T-helper 9 cell (primary cell): ENCODE data around the gene EXOSC9.
"Not testable (repeated sequence)": the region's sequence is repeated elsewhere in the genome, so short reads cannot be mapped to it uniquely, and the experiment has no call there.

ENCODE experiments used
- DNase-seq: peaks from one replicate; pipeline ENCODE4 v3.0.0-alpha.2; 2020
- total RNA-seq, 2 donors: gene quantifications; one replicate each; lab custom pipeline; 2026; lab: John Stamatoyannopoulos, UW

The EXOSC9 gene
- 62.0 to 114 reads per million in 2 donors for total RNA-seq

GRCh38 chr4:121800961-121801714 is at the start of gene EXOSC9:
TSS of gene EXOSC9 (plus strand) at chr4:121801323. CDS start at chr4:121801425, 102 bp downstream.
- peak; percentile 96 for DNase-seq

GRCh38 chr4:121752142-121752541 is 49.0 kb upstream of the EXOSC9 start:
- not testable (repeated sequence) for DNase-seq

- no peak for DNase-seq
These were observed 42.1 kb upstream of the EXOSC9 start for GRCh38 chr4:121758925-121759568.

GRCh38 chr4:121760205-121760604 is 40.9 kb upstream of the EXOSC9 start:
- DNase-seq = no peak

- DNase-seq = no peak
These were observed 36.8 kb upstream of the EXOSC9 start for GRCh38 chr4:121764303-121764701.

GRCh38 chr4:121764702-121765367 is 36.3 kb upstream of the EXOSC9 start, which contains the start of gene SMIM43:
TSS of gene SMIM43 (minus strand) at chr4:121765164. CDS start at chr4:121765105, 59 bp downstream.
- DNase-seq = no peak

GRCh38 chr4:121765368-121765705 is 35.8 kb upstream of the EXOSC9 start:
- DNase-seq = no peak

- no peak for DNase-seq
These were observed 35.1 kb upstream of the EXOSC9 start for GRCh38 chr4:121765971-121766538.

GRCh38 chr4:121767166-121767565 is 34.0 kb upstream of the EXOSC9 start:
- no peak for DNase-seq

GRCh38 chr4:121769341-121769740 is 31.8 kb upstream of the EXOSC9 start:
- no peak for DNase-seq

GRCh38 chr4:121771869-121772268 is 29.3 kb upstream of the EXOSC9 start:
- no peak for DNase-seq

GRCh38 chr4:121773883-121774282 is 27.2 kb upstream of the EXOSC9 start:
- no peak for DNase-seq

- DNase-seq = no peak
These were observed 24.3 kb upstream of the EXOSC9 start for GRCh38 chr4:121776610-121777401.

- DNase-seq = no peak
These were observed 23.5 kb upstream of the EXOSC9 start for GRCh38 chr4:121777625-121778024.

GRCh38 chr4:121778991-121779628 is 22.0 kb upstream of the EXOSC9 start:
- no peak for DNase-seq

GRCh38 chr4:121783210-121783609 is 17.9 kb upstream of the EXOSC9 start:
- no peak for DNase-seq

GRCh38 chr4:121784401-121784800 is 16.7 kb upstream of the EXOSC9 start:
- no peak for DNase-seq

GRCh38 chr4:121784975-121785374 is 16.1 kb upstream of the EXOSC9 start:
- DNase-seq = no peak

- DNase-seq = no peak
These were observed 15.6 kb upstream of the EXOSC9 start for GRCh38 chr4:121785479-121785878.

- DNase-seq = no peak
These were observed 14.9 kb upstream of the EXOSC9 start for GRCh38 chr4:121786221-121786620.

GRCh38 chr4:121788896-121789295 is 12.2 kb upstream of the EXOSC9 start:
- no peak for DNase-seq

GRCh38 chr4:121789455-121789854 is 11.7 kb upstream of the EXOSC9 start:
- no peak for DNase-seq
